Measurements from ENCODE around the gene MALT1.

MALT1 gene

GRCh38 chr18:58715540-58715939 lies 44.3 kb downstream of the MALT1 start:
- no peak overlapping the region for H3K4me3 ChIP-seq (ENCODE audit: low read depth, low read length)
- no peaks in the 10 kb centered on the region for H3K27me3 ChIP-seq (ENCODE audit: control insufficient read depth, insufficient read depth, low read length)
- no peak overlapping the region for H3K27ac ChIP-seq (ENCODE audit: low read depth, low read length)
- no peak overlapping the region for H3K9ac ChIP-seq (ENCODE audit: low read depth, low read length)
- no peaks in the 10 kb centered on the region for H3K36me3 ChIP-seq (ENCODE audit: control insufficient read depth, insufficient read depth, low read length)
- H3K9me3 ChIP-seq (ENCODE audit: control insufficient read depth, insufficient read depth, low read length): no peaks in the 10 kb centered on the region
- H3K4me1 ChIP-seq (ENCODE audit: control insufficient read depth, insufficient read depth, low read length): no peaks in the 10 kb centered on the region

GRCh38 chr18:58716060-58716756 lies 44.9 kb downstream of the MALT1 start:
- Histone ChIP-seq H3K9me3 (ENCODE audit: control insufficient read depth, insufficient read depth, low read length) (no peaks in the 10 kb centered on the region), H3K9ac (ENCODE audit: low read depth, low read length) (no peak overlapping the region), H3K4me1 (ENCODE audit: control insufficient read depth, insufficient read depth, low read length) (no peaks in the 10 kb centered on the region), H3K27me3 (ENCODE audit: control insufficient read depth, insufficient read depth, low read length) (no peaks in the 10 kb centered on the region), H3K36me3 (ENCODE audit: control insufficient read depth, insufficient read depth, low read length) (no peaks in the 10 kb centered on the region), H3K27ac (ENCODE audit: low read depth, low read length) (no peak overlapping the region), H3K4me3 (ENCODE audit: low read depth, low read length) (no peak overlapping the region)

- Histone ChIP-seq H3K27me3 (ENCODE audit: control insufficient read depth, insufficient read depth, low read length) (no peaks in the 10 kb centered on the region), H3K27ac (ENCODE audit: low read depth, low read length) (no peak overlapping the region), H3K9me3 (ENCODE audit: control insufficient read depth, insufficient read depth, low read length) (no peaks in the 10 kb centered on the region), H3K4me1 (ENCODE audit: control insufficient read depth, insufficient read depth, low read length) (no peaks in the 10 kb centered on the region), H3K9ac (ENCODE audit: low read depth, low read length) (no peak overlapping the region), H3K4me3 (ENCODE audit: low read depth, low read length) (no peak overlapping the region), H3K36me3 (ENCODE audit: control insufficient read depth, insufficient read depth, low read length) (peaks cover 7% of the 10 kb centered on the region)
Measured at GRCh38 chr18:58721566-58722239, 50.4 kb downstream of the MALT1 start.

GRCh38 chr18:58723810-58724602 lies 52.7 kb downstream of the MALT1 start:
- no peaks in the 10 kb centered on the region for H3K4me1 ChIP-seq (ENCODE audit: control insufficient read depth, insufficient read depth, low read length)
- H3K27me3 ChIP-seq (ENCODE audit: control insufficient read depth, insufficient read depth, low read length): no peaks in the 10 kb centered on the region
- no peak overlapping the region for H3K4me3 ChIP-seq (ENCODE audit: low read depth, low read length)
- no peaks in the 10 kb centered on the region for H3K9me3 ChIP-seq (ENCODE audit: control insufficient read depth, insufficient read depth, low read length)
- H3K27ac ChIP-seq (ENCODE audit: low read depth, low read length): no peak overlapping the region
- H3K9ac ChIP-seq (ENCODE audit: low read depth, low read length): no peak overlapping the region
- peaks cover 7% of the 10 kb centered on the region for H3K36me3 ChIP-seq (ENCODE audit: control insufficient read depth, insufficient read depth, low read length)

- H3K27ac ChIP-seq (ENCODE audit: low read depth, low read length): no peak overlapping the region
- no peak overlapping the region for H3K9ac ChIP-seq (ENCODE audit: low read depth, low read length)
- H3K4me3 ChIP-seq (ENCODE audit: low read depth, low read length): no peak overlapping the region
- peaks cover 7% of the 10 kb centered on the region for H3K36me3 ChIP-seq (ENCODE audit: control insufficient read depth, insufficient read depth, low read length)
- H3K27me3 ChIP-seq (ENCODE audit: control insufficient read depth, insufficient read depth, low read length): no peaks in the 10 kb centered on the region
- H3K4me1 ChIP-seq (ENCODE audit: control insufficient read depth, insufficient read depth, low read length): no peaks in the 10 kb centered on the region
- no peaks in the 10 kb centered on the region for H3K9me3 ChIP-seq (ENCODE audit: control insufficient read depth, insufficient read depth, low read length)
Measured at GRCh38 chr18:58726671-58727070, 55.4 kb downstream of the MALT1 start.

- H3K9ac ChIP-seq (ENCODE audit: low read depth, low read length): no peak overlapping the region
- H3K4me3 ChIP-seq (ENCODE audit: low read depth, low read length): no peak overlapping the region
- no peaks in the 10 kb centered on the region for H3K27me3 ChIP-seq (ENCODE audit: control insufficient read depth, insufficient read depth, low read length)
- H3K9me3 ChIP-seq (ENCODE audit: control insufficient read depth, insufficient read depth, low read length): no peaks in the 10 kb centered on the region
- H3K27ac ChIP-seq (ENCODE audit: low read depth, low read length): no peak overlapping the region
- no peaks in the 10 kb centered on the region for H3K4me1 ChIP-seq (ENCODE audit: control insufficient read depth, insufficient read depth, low read length)
- H3K36me3 ChIP-seq (ENCODE audit: control insufficient read depth, insufficient read depth, low read length): peaks cover 6% of the 10 kb centered on the region
Measured at GRCh38 chr18:58727776-58728500, 56.7 kb downstream of the MALT1 start.

- Histone ChIP-seq H3K4me3 (ENCODE audit: low read depth, low read length) (no peak overlapping the region), H3K27me3 (ENCODE audit: control insufficient read depth, insufficient read depth, low read length) (no peaks in the 10 kb centered on the region), H3K27ac (ENCODE audit: low read depth, low read length) (no peak overlapping the region), H3K9ac (ENCODE audit: low read depth, low read length) (no peak overlapping the region), H3K36me3 (ENCODE audit: control insufficient read depth, insufficient read depth, low read length) (peaks cover 5% of the 10 kb centered on the region), H3K9me3 (ENCODE audit: control insufficient read depth, insufficient read depth, low read length) (no peaks in the 10 kb centered on the region), H3K4me1 (ENCODE audit: control insufficient read depth, insufficient read depth, low read length) (no peaks in the 10 kb centered on the region)
Measured at GRCh38 chr18:58728719-58729118, 57.5 kb downstream of the MALT1 start.

GRCh38 chr18:58730618-58731017 lies 59.4 kb downstream of the MALT1 start:
- no peak overlapping the region for H3K4me3 ChIP-seq (ENCODE audit: low read depth, low read length)
- no peaks in the 10 kb centered on the region for H3K4me1 ChIP-seq (ENCODE audit: control insufficient read depth, insufficient read depth, low read length)
- peaks cover 17% of the 10 kb centered on the region for H3K36me3 ChIP-seq (ENCODE audit: control insufficient read depth, insufficient read depth, low read length)
- no peaks in the 10 kb centered on the region for H3K27me3 ChIP-seq (ENCODE audit: control insufficient read depth, insufficient read depth, low read length)
- no peaks in the 10 kb centered on the region for H3K9me3 ChIP-seq (ENCODE audit: control insufficient read depth, insufficient read depth, low read length)
- H3K9ac ChIP-seq (ENCODE audit: low read depth, low read length): no peak overlapping the region
- no peak overlapping the region for H3K27ac ChIP-seq (ENCODE audit: low read depth, low read length)

- Histone ChIP-seq H3K27me3 (ENCODE audit: control insufficient read depth, insufficient read depth, low read length) (no peaks in the 10 kb centered on the region), H3K9me3 (ENCODE audit: control insufficient read depth, insufficient read depth, low read length) (no peaks in the 10 kb centered on the region), H3K4me1 (ENCODE audit: control insufficient read depth, insufficient read depth, low read length) (no peaks in the 10 kb centered on the region), H3K27ac (ENCODE audit: low read depth, low read length) (no peak overlapping the region), H3K9ac (ENCODE audit: low read depth, low read length) (no peak overlapping the region), H3K4me3 (ENCODE audit: low read depth, low read length) (no peak overlapping the region), H3K36me3 (ENCODE audit: control insufficient read depth, insufficient read depth, low read length) (peaks cover 23% of the 10 kb centered on the region)
Measured at GRCh38 chr18:58732471-58732870, 61.2 kb downstream of the MALT1 start.

GRCh38 chr18:58733866-58734265 lies 62.6 kb downstream of the MALT1 start:
- Histone ChIP-seq H3K4me1 (ENCODE audit: control insufficient read depth, insufficient read depth, low read length) (no peaks in the 10 kb centered on the region), H3K27me3 (ENCODE audit: control insufficient read depth, insufficient read depth, low read length) (no peaks in the 10 kb centered on the region), H3K9ac (ENCODE audit: low read depth, low read length) (no peak overlapping the region), H3K9me3 (ENCODE audit: control insufficient read depth, insufficient read depth, low read length) (no peaks in the 10 kb centered on the region), H3K36me3 (ENCODE audit: control insufficient read depth, insufficient read depth, low read length) (peaks cover 30% of the 10 kb centered on the region), H3K4me3 (ENCODE audit: low read depth, low read length) (no peak overlapping the region), H3K27ac (ENCODE audit: low read depth, low read length) (no peak overlapping the region)
